Stimulated activated CD4-positive, alpha-beta T cell treated with anti-CD3 and anti-CD28 coated beads, Interleukin-2, amount 100 ng/mL, for 4 hours (primary cell): Measurements from ENCODE around the gene ZC3H18.
"Not testable (repeated sequence)": the region's sequence is repeated elsewhere in the genome, so short reads cannot be mapped to it uniquely, and the experiment has no call there.

Experiments
- DNase-seq: peaks from one replicate; pipeline ENCODE4 v3.0.0-alpha.2; 2020; ENCODE audit warnings: low read depth

ZC3H18 gene

DNA sequence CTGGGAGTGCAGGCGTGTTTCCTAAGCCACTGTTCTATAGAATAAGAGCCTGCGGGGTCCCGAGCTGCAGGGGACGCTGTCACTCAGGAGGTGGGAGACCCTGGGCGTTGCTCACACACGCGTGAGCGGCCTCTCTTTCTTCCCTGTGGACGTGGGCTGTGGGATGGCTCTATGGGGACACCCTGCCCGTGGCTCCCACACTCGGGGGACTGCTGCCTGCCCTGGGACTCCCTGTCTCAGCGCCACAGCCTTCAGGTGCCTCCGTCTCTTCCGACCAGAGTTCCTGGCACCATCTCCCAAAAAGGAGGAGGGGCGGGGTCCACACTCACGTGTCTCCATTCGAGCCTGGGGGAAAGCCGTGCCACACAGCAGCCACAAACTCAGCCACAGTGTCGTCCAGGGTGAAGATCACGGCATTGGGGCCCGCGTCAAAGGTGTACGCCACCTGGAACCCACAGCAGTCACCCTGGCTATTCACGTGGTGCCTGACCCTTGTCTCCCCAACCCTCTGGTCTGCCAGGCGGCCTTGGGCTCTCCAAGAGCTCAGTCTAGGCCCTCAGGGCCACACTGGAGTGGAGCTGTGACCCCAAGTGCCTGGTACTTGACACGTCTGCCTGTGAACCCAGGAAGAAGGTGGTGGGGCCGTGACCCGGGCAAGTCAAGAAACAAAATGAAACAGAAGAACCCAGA lies 84.3 kb downstream of the ZC3H18 start:
- DNase-seq: no peak

DNA sequence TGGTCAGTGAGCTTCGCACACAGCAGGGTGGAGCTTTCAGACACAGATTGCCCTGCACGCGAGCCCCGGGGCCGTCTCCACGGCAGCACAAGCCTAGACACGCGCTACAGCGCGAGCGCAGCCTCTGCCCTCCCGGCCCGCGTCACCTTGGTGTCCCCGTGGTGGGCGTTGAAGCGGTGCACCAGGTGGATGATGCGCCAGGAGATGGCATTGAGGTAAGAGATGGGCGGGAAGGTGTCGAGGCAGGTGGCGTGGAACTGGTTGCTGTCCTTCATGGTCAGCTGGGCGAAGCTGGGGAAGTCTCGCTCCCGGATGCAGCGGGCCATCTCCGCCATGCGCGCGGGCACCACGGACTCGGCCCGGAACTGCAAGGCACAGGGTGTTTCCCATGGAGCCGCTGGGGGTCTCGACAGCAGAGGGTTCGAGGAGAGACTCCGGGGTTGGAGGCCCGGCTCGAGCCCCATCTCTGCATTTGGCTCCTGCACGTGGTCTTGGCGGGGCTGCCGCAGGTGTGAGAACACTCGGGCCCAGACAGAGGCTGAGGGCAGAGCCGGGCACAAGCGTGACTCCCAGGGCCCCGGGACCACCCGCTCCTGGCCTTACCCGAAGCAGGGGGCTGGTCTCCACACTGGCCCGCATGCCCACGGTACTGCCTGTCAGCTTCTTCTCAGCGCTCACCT lies 85.0 kb downstream of the ZC3H18 start:
- DNase-seq: no peak

DNA sequence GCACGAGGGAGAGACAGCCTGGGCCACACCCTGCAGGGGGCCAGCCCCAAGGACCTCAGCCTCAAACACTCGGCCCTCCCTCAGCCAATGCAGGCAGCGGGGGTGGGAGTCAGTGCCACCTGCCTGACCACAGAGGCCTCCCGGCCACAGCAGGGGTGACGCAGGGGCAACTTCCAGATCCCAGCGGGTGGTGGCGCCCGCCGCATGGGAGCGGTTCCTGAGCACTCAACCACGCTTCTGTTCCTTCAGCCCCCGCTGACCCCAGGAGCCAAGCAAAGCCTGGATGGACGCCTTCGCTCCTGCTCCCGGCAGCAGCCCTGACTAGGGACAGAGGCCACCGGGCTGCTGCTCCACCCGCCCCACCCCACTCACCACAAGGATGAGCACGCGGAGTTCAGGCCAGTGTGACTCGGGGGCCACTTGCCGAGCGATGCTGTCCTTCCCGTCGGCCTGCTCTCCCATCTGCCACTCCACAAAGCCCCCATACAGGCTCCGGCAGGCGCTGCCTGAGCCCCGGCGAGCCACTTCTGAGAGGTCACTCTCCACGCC lies 85.6 kb downstream of the ZC3H18 start:
- no peak for DNase-seq

DNA sequence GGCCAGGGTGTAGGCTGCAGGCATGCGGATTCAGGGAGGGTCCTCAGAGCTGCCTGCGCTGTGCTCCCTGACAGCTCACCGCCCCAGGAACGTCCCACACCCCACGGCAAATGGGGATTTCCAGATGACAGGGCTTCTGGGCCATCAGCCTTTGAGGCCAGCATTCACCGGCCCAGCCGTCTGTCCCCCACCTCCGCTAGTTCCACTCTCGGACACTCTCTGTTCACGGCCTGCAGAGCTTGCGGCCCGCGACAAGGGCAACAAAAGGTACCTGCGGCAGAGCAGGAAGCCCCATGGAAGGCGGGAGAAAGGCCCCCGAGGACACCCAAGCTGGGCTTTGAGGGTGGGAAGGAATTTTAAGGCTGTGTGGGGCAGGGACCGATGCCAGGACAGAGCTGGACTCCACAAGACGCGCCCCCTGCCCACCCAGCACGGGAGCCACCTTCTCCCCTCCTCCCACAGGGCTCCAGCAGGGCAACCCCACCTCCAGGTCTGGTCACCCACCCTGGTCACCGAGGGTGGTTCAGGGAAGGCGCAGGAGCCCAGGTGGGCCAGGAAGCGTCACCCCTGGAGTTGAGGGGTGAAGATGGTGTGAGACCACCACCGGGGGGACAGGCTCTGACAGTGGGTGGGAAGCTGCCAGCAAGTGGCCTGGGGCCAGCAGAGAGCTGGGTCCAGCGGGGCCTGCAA lies 86.2 kb downstream of the ZC3H18 start:
- DNase-seq: no peak

DNA sequence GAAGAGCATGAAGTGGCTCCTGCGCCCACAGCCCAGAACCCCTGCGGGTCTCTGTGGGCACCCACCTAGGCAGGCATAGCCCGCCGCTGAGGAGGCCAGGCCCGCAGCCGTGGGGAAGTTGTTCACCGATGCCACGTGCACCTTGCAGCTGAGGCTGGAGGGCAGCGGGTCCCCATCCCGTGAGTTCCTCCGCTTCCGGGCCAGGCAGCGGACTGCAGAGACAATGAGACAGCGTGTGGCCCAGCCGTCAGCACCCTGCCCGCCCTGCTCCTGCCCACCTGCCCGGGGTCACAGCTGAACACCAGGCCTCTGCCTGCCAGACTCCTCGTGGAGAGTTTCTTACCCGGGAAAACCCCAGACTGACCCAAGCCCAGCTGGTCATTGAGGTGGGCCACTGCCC lies 87.2 kb downstream of the ZC3H18 start:
- no peak for DNase-seq

DNA sequence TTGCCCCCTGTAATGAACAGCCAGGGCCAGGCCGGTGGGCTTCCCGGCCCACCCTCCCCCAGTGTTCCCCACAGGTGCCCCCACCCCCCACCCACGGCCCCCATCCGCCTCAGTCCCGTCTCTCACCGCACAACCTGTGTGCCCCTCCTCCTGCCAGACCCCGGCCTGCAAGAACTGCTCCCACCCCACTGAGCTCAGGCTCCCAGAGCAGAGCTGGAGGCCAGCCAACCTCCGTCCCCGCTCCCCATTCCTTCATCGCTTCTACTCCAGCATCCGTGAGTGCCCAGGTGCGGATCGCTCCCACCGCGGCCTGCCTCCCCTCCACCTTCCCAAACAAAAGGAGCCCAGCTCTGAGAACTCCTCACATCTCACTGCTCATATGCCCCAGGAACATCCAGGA lies 88.5 kb downstream of the ZC3H18 start:
- DNase-seq: no peak

DNA sequence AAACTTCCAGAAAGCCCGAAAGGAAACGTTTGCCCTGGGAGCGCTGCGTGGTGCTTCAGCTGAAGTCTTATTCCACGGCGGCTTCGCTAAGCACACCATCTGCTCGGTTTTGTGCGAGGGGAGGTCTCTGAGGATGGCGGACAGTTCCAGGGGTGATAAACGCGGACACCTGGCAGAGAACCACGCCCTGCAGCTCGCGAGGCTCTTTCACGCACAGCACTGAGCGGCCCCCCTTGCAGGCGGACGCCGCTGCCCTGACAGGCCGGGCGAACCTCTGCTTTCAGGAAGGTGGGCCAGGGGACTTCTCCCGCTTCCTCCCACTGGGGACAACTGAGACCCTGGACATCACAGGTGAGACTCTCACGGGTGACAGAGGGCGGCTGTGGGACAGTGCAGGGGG lies 89.0 kb downstream of the ZC3H18 start:
- DNase-seq: no peak

DNA sequence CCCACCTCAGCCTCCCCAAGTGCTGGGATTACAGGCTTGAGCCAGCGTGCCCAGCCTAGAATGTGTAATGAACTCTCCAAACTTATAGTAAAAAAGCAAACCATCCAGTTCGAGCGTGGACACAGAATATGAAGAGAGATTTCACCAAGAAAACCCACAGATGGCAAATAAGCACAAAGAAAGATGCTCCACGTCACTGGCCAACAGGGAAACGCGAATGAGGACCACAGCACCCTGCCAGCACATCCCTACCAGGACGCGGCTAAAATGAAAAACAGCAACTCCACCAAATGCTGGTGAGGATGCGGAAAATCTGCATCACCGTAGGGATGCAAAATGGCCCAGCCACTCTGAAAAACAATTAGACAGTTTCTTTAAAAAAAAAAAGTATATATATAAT lies 91.3 kb downstream of the ZC3H18 start:
- DNase-seq: no peak

DNA sequence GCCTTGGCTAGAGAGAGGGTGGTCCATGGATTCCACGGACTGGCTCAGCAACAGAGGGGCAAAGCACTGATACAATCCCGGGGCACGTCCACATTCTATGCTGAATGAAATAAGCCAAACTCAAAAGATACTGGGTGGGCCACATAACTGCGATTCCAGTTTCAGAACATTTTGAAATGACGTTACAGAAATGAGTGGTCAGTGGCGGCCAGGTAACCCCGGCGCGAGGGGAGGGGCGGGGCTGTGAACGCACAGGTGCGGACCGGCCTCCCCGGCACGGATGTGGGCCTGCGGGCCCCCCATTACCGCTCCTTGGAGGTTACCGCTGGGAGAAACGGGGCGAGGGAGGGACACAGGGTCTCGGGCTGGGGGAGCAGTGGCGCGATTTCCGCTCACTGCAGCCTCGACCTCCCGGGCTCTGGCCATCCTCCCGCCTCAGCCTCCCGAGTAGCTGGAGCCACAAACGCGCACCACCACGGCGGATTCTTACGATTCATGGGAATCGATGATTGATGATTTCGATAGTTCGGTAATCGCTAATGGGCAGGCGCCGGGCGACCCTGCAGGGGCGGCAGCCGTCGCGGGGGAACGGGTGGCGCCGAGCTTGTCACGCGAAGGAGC lies 92.1 kb downstream of the ZC3H18 start:
- DNase-seq: no peak

DNA sequence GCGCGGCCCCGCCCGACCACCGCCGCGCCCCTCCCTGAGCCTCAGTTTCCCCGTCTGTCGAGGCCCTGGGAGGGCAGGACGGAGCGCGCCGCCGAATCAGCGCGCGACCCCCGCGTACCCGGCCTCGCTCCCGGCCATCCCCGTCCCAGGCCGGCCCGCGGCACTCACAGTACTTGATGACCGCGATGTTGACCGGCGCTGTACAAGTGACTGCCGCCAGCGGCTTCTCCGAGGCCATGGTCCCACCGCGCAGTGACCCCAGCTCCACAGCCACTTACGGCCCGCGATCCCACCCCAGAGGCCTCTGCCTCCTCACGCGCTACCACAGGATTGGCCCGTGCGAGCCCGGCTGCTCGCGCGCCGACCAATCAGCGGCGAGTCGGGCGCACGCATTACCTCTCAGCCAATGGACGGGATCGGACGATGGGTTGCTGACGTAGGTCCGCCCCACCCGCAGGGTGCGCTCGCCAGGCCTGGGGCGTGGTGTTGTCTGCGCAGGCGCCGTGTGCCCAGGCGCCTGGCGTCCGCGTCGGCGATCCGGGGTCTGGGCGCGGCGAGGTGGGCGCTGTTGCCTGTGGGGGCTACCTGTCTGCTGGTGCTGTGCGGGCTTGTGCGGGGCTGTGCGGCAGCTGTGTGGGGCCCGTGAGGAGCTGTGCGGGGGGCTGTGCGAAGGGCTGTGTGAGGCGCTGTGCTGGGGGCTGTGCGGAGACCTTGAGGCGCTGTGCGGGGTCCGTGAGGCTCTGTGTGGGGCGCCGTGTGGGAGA lies 92.8 kb downstream of the ZC3H18 start, which contains the start of gene MVD:
Gene MVD, minus strand, starts transcription at position 249 of the 764 bp plus-strand sequence. Its CDS starts 11 bp downstream, at position 238.
- DNase-seq: peak; percentile 95

DNA sequence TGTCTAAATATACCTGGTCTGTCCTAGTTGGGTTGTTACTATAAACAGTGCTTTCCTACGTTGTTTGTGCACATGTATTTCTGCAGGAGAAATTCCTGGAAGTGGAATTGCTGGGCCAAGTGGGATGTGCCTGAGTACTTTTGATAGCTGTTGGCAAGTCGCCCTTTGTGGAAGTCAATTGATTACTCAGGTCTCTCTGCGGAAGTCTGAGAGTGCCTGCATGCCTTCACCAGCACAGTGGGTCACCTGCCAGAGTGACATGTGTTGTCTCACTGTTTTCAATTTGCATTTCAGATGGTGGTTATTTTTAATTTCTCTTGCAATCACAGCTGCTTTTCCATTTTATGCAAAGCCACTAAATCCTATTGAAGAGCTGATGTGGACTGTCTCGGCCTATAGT lies 94.9 kb downstream of the ZC3H18 start:
- DNase-seq: no peak

DNA sequence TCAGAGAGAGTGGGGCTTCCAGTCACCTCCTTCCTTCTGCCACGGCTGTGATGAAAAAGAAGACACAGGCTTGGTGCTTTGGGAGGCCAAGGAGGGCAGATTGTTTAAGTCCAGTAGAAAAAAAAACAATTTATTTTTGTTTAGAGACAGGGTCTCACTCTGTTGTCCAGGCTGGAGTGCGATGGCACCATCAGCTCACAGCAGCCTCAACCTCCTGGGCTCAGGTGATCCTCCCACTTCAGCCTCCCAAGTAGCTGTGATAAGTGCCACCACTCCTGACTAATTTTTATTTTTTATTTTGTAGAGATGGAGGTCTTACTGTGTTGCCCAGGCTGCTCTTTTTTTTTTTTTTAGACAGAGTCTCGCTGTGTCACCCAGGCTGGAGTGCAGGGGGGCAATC lies 95.4 kb downstream of the ZC3H18 start:
- no peak for DNase-seq

DNA sequence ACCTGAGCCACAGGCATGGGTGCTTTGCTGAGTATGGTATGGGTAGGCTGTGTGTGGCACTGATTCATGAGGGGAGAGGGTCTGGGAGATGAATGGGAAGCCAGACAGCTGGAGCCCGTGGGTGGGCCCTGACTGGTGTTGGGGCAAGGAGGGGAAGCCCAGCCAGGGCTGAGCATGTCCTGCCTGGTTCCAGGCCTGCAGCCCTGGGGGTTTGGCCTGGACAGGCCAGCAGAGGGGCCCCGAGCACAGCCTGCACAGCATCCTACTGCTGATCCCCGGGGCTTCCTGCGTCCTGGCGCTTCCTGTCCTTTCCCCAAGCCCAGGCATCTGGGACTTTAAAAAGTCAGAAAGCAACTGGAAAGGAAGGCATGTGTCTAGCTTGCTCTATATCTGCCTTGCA lies 97.3 kb downstream of the ZC3H18 start:
- no peak for DNase-seq

DNA sequence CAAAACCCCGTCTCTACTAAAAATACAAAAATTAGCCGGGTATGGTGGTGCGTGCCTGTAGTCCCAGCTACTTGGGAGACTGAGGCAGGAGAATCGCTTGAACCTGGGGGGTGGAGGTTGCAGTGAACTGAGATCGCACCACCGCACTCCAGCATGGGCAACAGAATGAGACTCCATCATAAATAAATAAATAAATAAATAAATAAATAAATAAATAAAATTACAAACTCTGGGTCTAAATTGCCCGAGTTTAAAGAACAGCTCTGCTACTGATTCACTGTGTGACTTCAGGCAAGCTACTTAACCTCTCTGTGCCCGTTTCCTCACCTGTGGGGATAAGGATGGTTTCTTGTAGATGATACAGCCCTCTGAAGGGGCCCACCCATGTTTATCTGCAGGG lies 99.3 kb downstream of the ZC3H18 start:
- not testable (repeated sequence) for DNase-seq

DNA sequence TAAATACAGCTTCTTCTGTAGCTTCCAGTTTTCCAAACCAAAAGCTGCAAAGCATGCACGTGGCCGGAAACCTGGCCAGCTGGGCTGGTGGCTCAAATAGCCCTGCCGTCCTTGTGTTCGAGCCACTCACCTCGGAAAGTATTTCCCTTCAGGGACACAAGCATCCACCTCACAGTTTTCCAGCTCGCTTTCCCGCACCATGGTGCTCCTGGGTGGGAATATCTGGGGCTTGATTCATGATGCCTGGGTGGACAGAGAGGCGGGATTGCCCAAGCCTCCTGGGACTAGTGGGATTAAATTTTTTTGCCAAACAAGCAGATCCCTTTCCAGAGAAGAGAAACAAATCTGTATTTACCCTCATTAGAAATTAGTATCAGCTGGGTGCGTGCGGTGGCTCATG lies 99.8 kb downstream of the ZC3H18 start:
- no peak for DNase-seq

DNA sequence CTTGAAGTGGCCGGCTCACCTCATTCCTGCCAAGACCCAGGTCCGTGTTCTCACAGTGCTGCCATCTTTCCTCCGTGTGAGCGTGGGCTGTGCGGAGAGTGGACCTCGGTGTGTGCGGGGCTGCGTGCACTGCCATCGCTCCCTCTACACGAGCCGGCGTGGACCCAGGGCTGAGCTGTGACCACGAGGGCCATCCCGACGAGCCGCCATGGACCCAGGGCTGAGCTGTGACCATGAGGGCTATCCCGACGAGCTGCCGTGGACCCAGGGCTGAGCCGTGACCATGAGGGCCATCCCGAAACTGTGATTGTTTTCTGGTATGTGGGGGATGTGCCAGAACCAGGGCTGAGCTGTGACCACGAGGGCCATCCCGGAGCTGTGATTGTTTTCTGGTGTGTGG lies 101.6 kb downstream of the ZC3H18 start:
- DNase-seq: no peak

DNA sequence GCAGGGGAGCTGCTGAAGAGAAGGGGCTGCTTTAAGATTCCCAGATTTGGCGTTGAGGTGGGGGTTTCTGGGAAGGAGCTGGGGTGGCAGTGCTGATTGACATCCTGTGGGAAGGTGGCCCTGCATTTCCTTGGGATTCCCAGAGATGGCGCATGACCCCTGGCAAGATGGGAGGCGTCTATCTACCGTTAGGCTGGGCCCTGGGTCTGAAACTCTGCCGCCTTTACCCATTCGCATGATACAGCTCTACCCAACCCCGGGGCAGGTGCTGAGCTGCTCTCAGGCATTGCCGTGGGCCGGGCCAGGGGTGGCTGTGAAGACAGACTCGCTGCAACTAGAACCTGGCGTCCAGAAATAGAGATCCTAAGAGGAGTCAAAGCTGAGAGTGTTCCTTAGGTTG lies 102.6 kb downstream of the ZC3H18 start:
- no peak for DNase-seq

DNA sequence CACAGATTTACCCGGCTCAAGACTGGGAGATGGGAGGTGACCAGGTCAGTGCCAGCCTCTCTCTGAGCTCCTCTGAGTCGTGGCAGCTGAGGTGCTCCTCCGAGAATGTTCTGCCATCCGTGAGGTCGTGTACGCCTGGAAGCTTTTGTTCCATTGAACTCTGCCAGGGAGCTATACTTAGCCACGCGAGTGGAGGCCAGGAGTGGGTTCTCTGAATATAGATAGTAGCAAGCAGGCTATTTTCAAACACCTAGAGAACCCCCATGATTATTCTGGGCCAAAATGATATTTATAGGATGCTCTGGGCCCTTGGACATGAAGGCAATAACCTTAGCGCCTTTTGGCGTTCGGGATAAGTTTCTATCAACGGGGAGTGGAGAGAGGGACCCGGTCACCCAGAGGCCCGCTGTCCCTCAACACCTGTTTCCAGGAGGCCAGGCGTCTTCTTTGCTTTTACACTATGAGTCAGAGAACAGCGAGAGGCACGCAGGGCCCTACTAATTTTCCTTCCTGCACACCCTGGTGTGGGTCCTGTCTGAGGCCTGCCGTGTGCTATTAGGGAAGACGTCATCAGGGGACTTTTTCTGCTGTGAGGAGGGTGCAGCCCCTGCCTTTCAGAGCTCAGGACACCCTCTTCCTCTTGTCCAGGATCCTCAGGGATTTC lies 103.6 kb downstream of the ZC3H18 start:
- DNase-seq: no peak

DNA sequence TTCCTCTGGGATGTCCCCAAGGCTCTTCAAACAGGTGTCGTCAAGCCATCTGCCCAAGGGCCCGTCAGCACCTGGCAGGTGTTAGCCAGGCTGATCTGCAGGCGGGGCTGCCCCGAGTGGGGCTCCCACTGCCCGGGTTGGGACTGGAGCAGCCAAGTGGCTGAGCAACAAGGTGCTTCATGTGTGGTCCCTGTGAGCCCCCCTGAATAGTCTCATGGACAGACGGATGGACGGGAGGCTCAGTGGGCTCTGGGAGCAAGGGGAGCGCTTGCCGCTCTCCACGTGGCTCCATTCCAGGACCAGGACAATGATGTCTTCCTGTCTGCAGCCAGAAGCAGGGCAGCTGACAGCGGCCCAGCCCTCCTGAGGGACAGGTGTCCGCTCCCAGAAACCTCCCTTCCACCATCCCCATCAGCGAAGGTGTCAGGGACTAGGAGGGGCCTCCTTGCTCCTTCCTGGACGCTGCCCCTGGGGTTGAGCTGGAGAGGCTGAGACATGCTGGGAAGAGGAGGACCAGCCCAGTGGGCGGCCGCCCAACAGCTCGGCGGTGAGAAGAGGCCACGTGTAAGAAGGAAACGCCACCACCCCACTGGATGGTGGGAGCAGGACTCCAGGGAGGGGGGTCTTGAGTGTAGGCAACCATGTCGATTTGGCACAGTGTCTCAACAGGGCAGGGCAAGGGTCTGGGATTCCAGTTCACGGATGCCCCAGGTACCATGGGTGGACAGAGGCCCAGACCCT lies 106.5 kb downstream of the ZC3H18 start:
- DNase-seq: no peak

DNA sequence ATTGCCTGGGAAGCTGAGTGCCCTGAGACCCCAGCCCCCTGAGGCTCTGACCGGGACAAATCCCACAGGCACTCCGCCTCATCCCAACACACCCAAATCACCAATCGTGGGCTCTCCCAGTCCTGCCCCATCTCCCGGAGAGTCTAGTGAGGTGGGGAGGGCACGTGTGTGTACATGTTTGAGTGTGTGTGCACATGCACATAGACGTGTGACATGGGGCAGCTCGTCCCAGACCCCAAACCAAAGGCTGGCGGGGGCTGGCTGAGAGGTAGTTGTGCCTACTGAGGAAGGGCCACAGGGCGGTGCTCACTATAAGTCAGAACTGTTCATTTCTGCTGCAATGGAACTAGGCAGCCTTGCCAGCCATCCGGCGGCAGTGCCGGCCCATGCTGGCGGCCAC lies 107.5 kb downstream of the ZC3H18 start:
- no peak for DNase-seq
